NCI-H526 treated with DMSO at 0.1 percent for 48 hours (cell line): ENCODE measurements around the gene AKAP3.

ENCODE experiments used
- DNase-seq: peaks from one replicate; lab custom pipeline; 2025; lab: John Stamatoyannopoulos, UW

Gene AKAP3

DNA sequence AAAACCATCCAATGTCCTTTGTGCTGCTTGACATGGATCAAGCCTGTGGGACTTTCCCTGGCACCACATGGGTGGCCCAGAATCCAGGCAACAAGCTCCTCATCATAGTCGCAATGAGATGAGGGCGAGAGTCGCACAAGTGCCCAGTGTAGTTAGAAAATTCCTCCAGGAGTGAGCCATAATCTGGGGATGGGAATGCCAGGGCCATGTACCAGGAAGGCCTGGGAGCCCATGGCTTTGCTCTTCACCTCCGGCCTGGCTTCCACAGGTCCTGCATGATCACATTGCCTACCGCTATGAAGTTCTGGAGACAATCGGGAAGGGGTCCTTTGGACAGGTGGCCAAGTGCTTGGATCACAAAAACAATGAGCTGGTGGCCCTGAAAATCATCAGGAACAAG, 53.0 kb downstream of the AKAP3 start:
- DNase-seq: no peak

GRCh38 chr12:4591180-4591687, 57.6 kb downstream of the AKAP3 start:
- DNase-seq: no peak

- no peak for DNase-seq
These were observed 58.9 kb downstream of the AKAP3 start for GRCh38 chr12:4589941-4590340.

DNA sequence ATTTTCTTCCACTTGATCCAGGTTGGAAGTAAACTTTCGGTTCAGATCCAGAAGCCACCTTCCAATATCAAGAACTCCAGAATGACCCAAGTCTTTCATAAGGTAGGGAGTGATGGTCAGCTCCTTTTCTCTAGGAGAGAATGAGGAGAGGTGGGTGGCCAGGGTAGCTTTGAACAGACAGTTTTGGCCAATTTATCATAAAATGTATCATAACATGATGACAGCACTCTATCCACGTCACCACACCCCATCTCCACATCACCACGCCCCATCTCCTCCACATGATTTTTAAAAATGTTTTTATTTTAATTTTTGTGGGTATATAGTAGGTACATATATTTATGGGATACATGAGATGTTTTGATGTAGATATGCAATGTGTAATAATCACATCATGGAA, 59.9 kb downstream of the AKAP3 start:
- DNase-seq: no peak

DNA sequence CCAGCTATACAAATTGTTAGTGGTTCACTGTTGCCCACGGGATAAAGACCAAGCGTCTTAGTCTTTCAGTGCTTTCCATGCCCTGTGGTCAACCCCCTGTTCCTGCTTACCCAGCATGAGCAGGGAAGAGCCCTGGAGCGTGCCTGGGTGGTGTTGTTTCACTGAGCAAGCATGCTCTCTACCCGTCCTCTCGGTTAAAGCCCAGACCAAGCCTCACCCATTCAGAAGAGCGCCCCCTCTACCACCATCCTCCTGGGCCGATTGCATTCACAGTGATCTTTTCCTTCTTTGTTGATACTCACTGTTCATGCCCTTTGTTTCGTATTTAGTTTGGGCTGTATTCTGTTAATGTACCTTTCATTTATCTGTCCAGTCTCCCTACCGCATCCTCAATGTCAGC, 61.7 kb downstream of the AKAP3 start:
- no peak for DNase-seq

- no peak for DNase-seq
These were observed 62.4 kb downstream of the AKAP3 start for GRCh38 chr12:4586500-4586899.

GRCh38 chr12:4584896-4585295, 64.0 kb downstream of the AKAP3 start:
- DNase-seq: no peak

DNA sequence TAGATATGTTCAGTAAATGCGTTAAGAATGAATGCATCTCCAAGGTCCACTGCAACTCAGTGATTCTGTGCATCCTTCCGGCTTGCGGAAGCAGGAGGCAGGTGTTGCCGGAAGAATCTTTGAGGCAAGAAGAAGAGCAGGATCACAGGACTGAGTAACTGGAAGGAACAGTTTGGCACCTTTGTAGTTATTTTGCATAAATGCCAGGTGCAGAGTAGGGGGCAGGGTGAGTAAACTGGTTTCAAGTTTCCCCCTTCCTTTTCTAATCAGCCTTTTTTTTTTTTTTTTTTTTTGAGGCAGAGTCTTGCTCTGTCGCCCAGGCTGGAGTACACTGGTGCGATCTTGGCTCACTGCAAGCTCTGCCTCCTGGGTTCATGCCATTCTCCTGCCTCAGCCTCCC, 64.6 kb downstream of the AKAP3 start:
- peak; percentile 31 for DNase-seq

GRCh38 chr12:4580281-4580688, 68.6 kb downstream of the AKAP3 start:
- no peak for DNase-seq

GRCh38 chr12:4579305-4580102, 69.3 kb downstream of the AKAP3 start:
- no peak for DNase-seq

- DNase-seq: no peak
These were observed 76.2 kb downstream of the AKAP3 start for GRCh38 chr12:4572680-4573079.

DNA sequence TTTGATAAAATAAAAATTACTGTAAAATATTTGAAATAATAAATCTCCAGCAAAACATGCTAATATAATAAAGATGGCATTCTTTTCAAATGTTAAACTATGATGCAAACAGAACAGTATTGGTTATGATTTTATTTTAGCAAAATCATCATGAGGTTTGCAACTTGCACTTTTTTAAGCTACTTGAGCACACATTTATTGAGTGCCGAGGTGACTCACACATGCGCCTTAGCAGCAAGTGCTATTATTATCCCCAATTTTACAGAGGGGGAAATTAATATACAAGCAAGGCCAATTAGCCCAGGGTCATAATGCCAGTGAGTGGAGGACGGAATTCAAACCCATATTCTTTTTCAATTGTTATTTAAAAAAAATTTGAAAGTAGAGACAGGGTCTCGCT, 79.6 kb downstream of the AKAP3 start:
- DNase-seq: no peak

DNA sequence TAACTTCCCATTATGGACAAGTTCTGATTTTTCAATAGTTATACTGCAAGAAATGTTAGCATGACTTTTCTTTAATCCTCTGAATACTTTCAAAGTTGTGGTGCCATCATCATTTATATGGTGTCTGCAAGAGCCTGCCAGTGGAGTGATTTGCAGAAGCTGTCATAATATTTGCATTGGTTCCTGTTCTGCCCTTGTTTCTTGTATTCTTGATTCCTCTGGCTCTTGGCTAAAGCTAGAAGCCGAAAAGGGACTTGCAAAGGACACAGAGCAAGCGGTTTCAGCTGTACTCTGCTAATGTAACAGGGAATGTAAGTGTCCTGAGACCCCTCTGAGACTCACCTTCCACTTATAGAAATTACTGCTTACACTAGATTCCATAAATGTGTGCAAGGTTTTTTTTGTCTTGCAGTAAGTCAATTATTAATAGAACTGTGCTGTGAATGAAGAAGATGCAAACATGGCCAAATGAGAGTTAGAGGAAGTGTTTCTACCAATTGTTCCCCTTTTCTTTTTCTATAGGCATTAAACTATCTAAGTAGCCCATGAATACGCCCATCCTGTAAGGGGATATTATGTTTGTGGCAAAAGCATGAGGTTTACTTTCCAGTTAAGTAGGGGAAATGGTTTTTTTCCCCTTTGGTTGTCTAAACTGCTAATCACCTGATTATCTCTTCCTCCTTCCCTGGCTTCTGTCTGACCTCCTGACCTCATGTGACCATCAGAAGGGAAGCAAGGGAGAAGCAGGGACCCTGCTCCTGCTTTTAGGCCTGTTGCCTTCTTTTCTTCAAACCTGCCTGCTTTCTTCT, 81.6 kb downstream of the AKAP3 start:
- DNase-seq: no peak

DNA sequence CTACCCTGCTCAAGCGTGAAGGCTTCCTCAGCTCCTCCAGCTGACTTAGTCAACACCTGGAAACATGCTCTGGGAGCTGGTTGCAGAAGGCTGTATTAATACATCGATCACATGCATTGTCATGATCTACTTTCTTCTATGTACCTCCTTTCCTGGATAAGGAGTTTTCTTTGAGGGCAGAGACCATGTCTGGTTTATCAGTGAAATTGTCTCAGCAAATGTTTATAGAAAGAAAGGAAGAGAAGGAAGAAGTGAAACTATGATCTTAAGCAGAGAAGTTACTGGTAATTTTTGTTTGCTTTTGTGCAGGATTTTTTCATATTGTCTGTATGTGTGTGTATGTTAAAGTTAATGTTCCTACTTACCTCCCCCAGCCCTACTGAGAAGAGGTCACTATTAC, 82.4 kb downstream of the AKAP3 start:
- DNase-seq: no peak
